Measurements from ENCODE around the gene PARD3.
"Not testable (repeated sequence)": the region's sequence is repeated elsewhere in the genome, so short reads cannot be mapped to it uniquely, and the experiment has no call there.

Gene PARD3

GRCh38 chr10:34709637-34710390 is 105.3 kb downstream of the PARD3 start:
- DNase-seq: no peak

DNA sequence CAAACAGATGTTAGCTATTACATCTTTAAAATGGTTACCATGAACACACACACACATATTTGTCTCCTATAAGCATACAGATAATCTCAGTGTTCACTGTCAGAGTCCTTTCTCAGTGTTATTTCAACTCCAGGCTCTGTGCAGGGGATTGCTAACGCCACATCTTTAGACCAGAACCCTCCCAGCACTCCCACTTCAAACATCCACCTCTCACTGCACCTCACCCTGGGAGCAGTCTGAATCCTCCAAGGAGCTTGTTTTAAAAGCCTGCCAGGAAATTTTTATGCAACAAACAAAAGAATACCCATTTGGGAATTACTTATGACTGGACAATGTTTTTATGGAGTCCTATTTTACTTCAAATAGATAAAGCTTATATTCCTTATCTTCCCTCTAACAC is 107.4 kb downstream of the PARD3 start:
- DNase-seq: no peak

GRCh38 chr10:34706992-34707391 is 108.1 kb downstream of the PARD3 start:
- not testable (repeated sequence) for DNase-seq

- DNase-seq: no peak
These were observed 108.9 kb downstream of the PARD3 start for GRCh38 chr10:34706147-34706546.

DNA sequence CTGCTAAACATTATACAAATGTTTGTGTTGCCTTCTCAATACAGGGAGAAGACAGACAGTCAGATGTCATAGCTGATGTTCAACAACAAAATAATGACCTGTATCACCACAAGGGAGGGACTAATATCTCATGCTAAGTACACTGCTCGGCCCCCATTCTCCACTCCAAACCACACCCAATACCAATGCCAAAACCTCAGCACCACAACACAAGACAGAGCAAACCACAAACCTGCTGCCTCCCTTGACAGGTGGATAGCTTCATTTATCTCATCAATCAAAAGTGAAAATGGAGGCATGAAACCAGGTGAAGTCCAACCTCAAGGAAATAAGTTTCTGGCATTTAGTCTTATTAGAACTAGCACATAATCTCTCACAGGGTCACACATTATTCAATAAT is 109.5 kb downstream of the PARD3 start:
- DNase-seq: no peak

DNA sequence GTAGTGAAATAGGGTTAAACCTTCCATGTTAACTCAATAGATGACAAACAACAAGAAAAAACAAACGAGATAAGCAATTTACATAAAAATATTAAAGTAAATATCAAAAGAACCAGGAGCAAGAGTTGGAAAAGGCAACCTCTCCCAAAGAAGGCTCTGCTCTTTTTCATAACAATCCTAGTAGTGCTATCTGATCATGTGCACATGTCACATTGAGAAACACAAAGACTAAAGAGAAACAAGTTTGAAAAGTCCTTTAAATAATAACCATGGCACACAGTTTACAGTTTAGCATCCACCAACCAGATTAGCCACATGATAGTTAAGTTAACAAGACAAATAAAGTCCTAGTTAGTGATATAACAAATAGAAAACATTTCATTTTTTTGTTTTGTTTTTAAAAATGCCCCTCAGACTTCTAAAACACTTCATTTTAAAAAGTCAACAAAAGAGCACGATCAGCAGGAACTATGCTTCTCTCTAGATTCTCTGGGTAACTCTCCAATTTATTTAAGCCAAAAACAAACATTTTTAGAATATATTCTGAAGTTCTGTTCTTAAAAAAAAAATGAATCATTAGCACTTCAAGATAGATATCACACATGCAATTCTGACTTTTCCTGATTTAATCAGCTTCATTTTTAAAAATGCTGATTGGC is 110.4 kb downstream of the PARD3 start:
- no peak for DNase-seq

- no peak for DNase-seq
These were observed 112.1 kb downstream of the PARD3 start for GRCh38 chr10:34702982-34703381.

- no peak for DNase-seq
These were observed 112.8 kb downstream of the PARD3 start for GRCh38 chr10:34702093-34702937.

- DNase-seq: no peak
These were observed 113.9 kb downstream of the PARD3 start for GRCh38 chr10:34701194-34701593.

DNA sequence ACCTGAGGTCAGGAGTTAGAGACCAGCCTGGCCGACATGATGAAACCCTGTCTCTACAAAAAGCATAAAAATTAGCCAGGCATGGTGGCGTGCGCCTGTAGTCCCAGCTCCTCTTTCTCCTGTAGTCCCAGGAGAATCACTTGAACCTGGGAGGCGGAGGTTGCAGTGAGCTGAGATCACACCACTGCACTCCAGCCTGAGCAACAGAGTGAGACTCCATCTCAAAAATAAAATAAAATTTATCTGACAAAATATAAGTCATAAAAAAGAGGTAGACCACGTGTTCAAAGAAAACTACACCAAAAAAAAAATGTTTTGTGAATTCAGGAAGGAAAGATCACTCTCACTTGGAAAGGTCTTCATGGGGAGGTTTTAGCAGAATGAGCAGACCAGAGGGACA is 114.3 kb downstream of the PARD3 start:
- DNase-seq: not testable (repeated sequence)

DNA sequence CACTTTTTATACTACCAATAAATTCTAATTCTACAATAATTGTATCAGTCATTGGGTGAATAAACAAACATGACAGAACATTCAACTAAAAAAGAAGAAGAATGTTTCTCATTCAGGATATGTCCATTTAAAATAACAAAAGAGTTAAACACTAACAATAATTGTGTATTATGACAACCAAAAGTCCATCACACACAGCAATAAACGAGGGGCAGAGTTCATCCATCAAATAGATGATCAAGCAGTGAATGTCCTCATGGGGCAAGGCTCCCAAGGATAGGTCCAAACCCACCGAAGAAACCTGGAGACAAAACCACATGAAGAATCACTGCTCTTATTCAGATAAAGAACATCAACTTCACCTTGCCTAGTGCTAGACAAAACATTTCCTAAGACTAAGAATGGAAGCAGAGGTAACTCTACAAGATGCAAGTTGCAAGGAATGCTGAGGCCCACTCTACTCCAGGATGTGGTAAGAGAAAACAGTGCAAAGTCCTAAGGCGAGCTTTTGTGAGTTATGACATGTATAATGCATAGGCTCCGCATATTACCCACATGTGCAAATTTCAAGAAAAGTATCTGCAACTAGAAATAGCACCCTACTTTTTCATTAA is 115.1 kb downstream of the PARD3 start:
- DNase-seq: no peak

GRCh38 chr10:34698979-34699378 is 116.1 kb downstream of the PARD3 start:
- DNase-seq: no peak

DNA sequence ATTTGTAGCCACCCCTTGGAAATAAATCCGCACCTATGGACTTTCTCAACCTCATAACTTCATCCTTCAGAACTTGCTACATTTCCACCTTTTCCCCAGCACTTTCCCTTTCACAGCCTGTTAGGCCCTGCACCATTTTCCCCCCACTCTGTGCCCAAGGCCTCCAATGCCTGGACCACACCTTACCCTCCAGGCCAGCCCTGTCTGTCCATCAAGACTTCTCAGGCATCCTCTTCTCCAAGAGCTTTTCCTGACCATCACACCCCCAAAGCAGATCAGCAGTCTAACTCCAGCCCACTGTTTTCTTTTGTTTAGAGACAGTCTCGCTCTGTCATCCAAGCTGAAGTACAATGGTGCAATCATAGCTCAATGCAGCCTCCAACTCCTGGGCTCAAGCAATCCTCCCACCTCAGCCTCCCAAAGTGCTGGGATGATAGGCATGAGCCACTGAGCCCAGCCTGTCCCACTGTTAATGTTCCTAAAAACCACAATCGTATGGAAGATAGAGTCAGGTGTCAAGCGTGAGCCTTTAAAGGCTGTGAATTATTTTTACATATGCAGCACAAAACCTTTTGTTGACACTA is 116.8 kb downstream of the PARD3 start:
- no peak for DNase-seq

- no peak for DNase-seq
These were observed 117.5 kb downstream of the PARD3 start for GRCh38 chr10:34697351-34698247.

DNA sequence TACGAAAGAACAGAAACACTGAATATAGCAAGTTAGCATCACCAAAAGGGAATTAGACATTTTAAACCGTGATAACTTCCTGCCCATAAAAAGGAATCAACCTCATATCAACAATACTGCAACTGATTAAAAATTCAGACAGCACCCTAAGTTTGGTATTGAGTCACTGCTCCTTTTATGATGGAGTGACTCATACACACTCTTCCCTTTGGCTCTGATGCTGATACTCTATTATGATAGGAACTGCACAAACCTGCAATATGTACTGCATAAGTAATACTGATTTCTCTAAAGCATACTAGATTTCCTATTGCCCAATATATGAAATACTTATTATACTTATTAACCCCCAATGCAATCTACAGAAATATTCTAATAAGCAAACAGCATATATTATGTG is 118.7 kb downstream of the PARD3 start:
- no peak for DNase-seq

GRCh38 chr10:34690383-34691049 is 124.6 kb downstream of the PARD3 start:
- no peak for DNase-seq

DNA sequence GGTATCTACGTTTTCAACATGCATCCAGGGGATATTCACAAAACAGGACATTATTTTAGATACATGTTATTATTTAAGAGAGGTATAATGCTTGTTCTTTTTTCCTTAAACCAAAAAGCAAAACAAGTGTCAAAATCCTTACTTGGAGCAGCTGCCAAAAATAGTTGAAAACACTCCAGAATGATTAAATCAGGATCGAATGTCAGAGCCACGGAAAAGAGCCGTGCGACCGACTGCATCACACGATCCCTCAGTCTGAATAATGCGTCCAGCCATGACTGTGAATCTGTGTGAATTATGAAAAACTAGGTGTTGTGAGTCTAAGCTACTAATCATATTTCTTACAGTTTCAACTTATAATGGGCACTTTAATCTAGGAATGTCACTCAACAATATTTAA is 126.0 kb downstream of the PARD3 start:
- DNase-seq: no peak

- DNase-seq: no peak
These were observed 127.5 kb downstream of the PARD3 start for GRCh38 chr10:34687434-34688210.

GRCh38 chr10:34682580-34682979 is 132.5 kb downstream of the PARD3 start:
- DNase-seq: no peak

DNA sequence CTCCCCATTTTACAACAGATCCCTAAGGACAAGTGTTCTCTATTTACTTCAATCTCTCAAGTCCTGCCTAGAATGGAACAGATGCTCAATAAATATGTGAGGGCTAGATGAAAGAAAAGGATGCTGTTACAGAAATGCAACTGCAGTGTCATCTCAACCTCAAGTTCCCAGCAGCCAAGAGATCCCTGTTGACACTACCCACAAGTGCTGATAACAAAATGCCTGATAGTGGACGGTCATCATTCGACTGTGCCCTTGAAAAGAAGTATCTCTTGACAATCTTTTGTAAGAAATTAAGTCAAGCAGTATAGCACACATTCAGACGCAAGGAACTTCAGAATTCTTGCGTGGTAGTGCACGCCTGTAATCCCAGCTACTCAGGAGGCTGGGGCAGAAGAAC is 133.2 kb downstream of the PARD3 start:
- no peak for DNase-seq

Data from SHP77 treated with DMSO at 0.1 percent for 48 hours (cell line).